H9 (cell line): ENCODE data around the gene GLI2. TPM values are rescaled to one million over a fixed set of nuclear protein-coding genes. Genes with fewer than 3 reads are reported as not detected.
A peak's percentile ranks its signal among the peaks of the same experiment; 100 is the strongest.

Experiments
- DNase-seq: peaks from one replicate; pipeline ENCODE4 v3.0.0-alpha.2; 2017
- H2AFZ ChIP-seq: one replicate; pipeline ENCODE4 v1.6.1; 2013; ENCODE audit warnings: mild to moderate bottlenecking, low read length, control low read depth, moderate library complexity
- H2AK5ac ChIP-seq: 2 replicates; pipeline ENCODE4 v1.6.1; 2013; ENCODE audit warnings: low read length, control low read depth, mixed read lengths; ENCODE audit not compliant: insufficient read length
- H2BK120ac ChIP-seq: one replicate; pipeline ENCODE4 v1.6.1; 2013; ENCODE audit warnings: low read depth, mild to moderate bottlenecking, low read length, control low read depth, inconsistent platforms; ENCODE audit not compliant: poor library complexity, severe bottlenecking
- H2BK12ac ChIP-seq: 2 replicates; pipeline ENCODE4 v1.6.1; 2013; ENCODE audit warnings: low read length, control low read depth, mixed read lengths, low read depth; ENCODE audit not compliant: insufficient read length
- H2BK15ac ChIP-seq: 2 replicates; pipeline ENCODE4 v1.6.1; 2013; ENCODE audit warnings: low read depth, low read length, control low read depth
- H2BK20ac ChIP-seq: one replicate; pipeline ENCODE4 v1.6.1; 2013; ENCODE audit warnings: low read depth, mild to moderate bottlenecking, low read length, control low read depth, inconsistent platforms; ENCODE audit not compliant: poor library complexity, severe bottlenecking
- H2BK5ac ChIP-seq: 2 replicates; pipeline ENCODE4 v1.6.1; 2013; ENCODE audit warnings: low read length, control low read depth, mixed read lengths; ENCODE audit not compliant: insufficient read length
- H3K14ac ChIP-seq: 2 replicates; pipeline ENCODE4 v1.6.1; 2013; ENCODE audit warnings: low read length, control low read depth; ENCODE audit not compliant: insufficient read depth
- H3K18ac ChIP-seq: 2 replicates; pipeline ENCODE4 v1.6.1; 2013; ENCODE audit warnings: low read depth, mild to moderate bottlenecking, mixed read lengths, low read length, control low read depth; ENCODE audit not compliant: insufficient read length
- H3K23ac ChIP-seq: 2 replicates; pipeline ENCODE4 v1.6.1; 2013; ENCODE audit warnings: low read length, control low read depth, mixed read lengths, low read depth; ENCODE audit not compliant: insufficient read length
- H3K23me2 ChIP-seq: 2 replicates; pipeline ENCODE4 v1.6.1; 2013; ENCODE audit warnings: low read depth, mild to moderate bottlenecking, mixed read lengths, low read length, control low read depth; ENCODE audit not compliant: insufficient read length, poor library complexity, severe bottlenecking
- H3K27ac ChIP-seq: 2 replicates; pipeline ENCODE4 v1.5.1; 2013; ENCODE audit warnings: low read length, control low read depth, mixed read lengths, low read depth; ENCODE audit not compliant: insufficient read length
- H3K27me3 ChIP-seq: 2 replicates; pipeline ENCODE4 v1.6.1; 2013; ENCODE audit warnings: low read length, control low read depth, inconsistent platforms; ENCODE audit not compliant: insufficient read depth
- H3K4ac ChIP-seq: 2 replicates; pipeline ENCODE4 v1.6.1; 2013; ENCODE audit warnings: low read depth, mild to moderate bottlenecking, control low read depth, inconsistent platforms, low read length, moderate library complexity
- H3K4me1 ChIP-seq: 2 replicates; pipeline ENCODE4 v1.6.1; 2013; ENCODE audit warnings: low read length, control low read depth, inconsistent platforms; ENCODE audit not compliant: insufficient read depth
- H3K4me2 ChIP-seq: 2 replicates; pipeline ENCODE4 v1.6.1; 2013; ENCODE audit warnings: low read length, control low read depth, mixed read lengths; ENCODE audit not compliant: insufficient read length, insufficient read depth
- H3K56ac ChIP-seq: 2 replicates; pipeline ENCODE4 v1.6.1; 2013; ENCODE audit warnings: low read depth, mild to moderate bottlenecking, mixed read lengths, low read length, control low read depth; ENCODE audit not compliant: insufficient read length
- H3K79me1 ChIP-seq: 2 replicates; pipeline ENCODE4 v1.6.1; 2013; ENCODE audit warnings: low read depth, mild to moderate bottlenecking, moderate library complexity, low read length, control low read depth, inconsistent platforms; ENCODE audit not compliant: insufficient read depth, poor library complexity, severe bottlenecking
- H3K79me2 ChIP-seq: 2 replicates; pipeline ENCODE4 v1.6.1; 2013; ENCODE audit warnings: low read length, control low read depth, inconsistent platforms; ENCODE audit not compliant: insufficient read depth
- H3K9ac ChIP-seq: 2 replicates; pipeline ENCODE4 v1.6.1; 2013; ENCODE audit warnings: low read length, control low read depth, mixed read lengths; ENCODE audit not compliant: insufficient read length; ENCODE audit errors: extremely low read depth
- H3K9me3 ChIP-seq: one replicate; pipeline ENCODE4 v1.6.1; 2013; ENCODE audit warnings: low read depth, low read length, inconsistent platforms; ENCODE audit not compliant: control insufficient read depth
- H3T11ph ChIP-seq: one replicate; pipeline ENCODE4 v1.6.1; 2013; ENCODE audit warnings: mild to moderate bottlenecking, low read length, control low read depth, inconsistent platforms
- H4K20me1 ChIP-seq: one replicate; pipeline ENCODE4 v1.6.1; 2013; ENCODE audit not compliant: control insufficient read depth, insufficient read length, insufficient read depth
- H4K5ac ChIP-seq: 2 replicates; pipeline ENCODE4 v1.6.1; 2013; ENCODE audit warnings: low read depth, mild to moderate bottlenecking, mixed read lengths, low read length, control low read depth; ENCODE audit not compliant: insufficient read length
- H4K8ac ChIP-seq: replicated peaks from 2 replicates; pipeline ENCODE4 v1.6.1; 2013; ENCODE audit warnings: low read length, control low read depth, mixed read lengths, low read depth; ENCODE audit not compliant: insufficient read length
- H4K91ac ChIP-seq: 2 replicates; pipeline ENCODE4 v1.6.1; 2013; ENCODE audit warnings: low read depth, mild to moderate bottlenecking, moderate library complexity, mixed read lengths, low read length, control low read depth; ENCODE audit not compliant: insufficient read length
- H3K27ac Mint-ChIP-seq, 3 experiments: 2 replicates in 2 of 3; 3 replicates in 1 of 3; pipeline ENCODE4 v1.8.0; 2020 to 2021; ENCODE audit warnings: mixed read lengths in 3 of 3, mild to moderate bottlenecking in 1 of 3, moderate library complexity in 1 of 3
- H3K27me3 Mint-ChIP-seq: 2 replicates; pipeline ENCODE4 v1.8.0; 2021; ENCODE audit warnings: low read depth, mild to moderate bottlenecking, moderate library complexity, mixed read lengths
- H3K36me3 Mint-ChIP-seq, 3 experiments: 2 replicates in 2 of 3; 3 replicates in 1 of 3; pipeline ENCODE4 v1.8.0; 2020 to 2021; ENCODE audit warnings: low read depth in 3 of 3, mixed read lengths in 3 of 3; ENCODE audit not compliant: insufficient read depth in 1 of 3
- H3K4me1 Mint-ChIP-seq, 2 experiments: 2 replicates each; pipeline ENCODE4 v1.8.0; 2020; ENCODE audit warnings: mixed read lengths in 2 of 2
- H3K4me3 Mint-ChIP-seq, 2 experiments: 2 replicates in 1 of 2; 3 replicates in 1 of 2; pipeline ENCODE4 v1.8.0; 2020 to 2021; ENCODE audit warnings: mild to moderate bottlenecking in 2 of 2, mixed read lengths in 2 of 2, moderate library complexity in 1 of 2
- H3K9me3 Mint-ChIP-seq, 2 experiments: 2 replicates in 1 of 2; 3 replicates in 1 of 2; pipeline ENCODE4 v1.8.0; 2020; ENCODE audit warnings: mild to moderate bottlenecking in 2 of 2, mixed read lengths in 2 of 2, moderate library complexity in 1 of 2
- WGBS: extraction: QIAGEN DNeasy Blood & Tissue Kit; methylation state at CpG from one replicate; pipeline ENCODE4 v1.1.7; 2013; ENCODE audit warnings: missing lambda C conversion rate, low lambda C conversion rate, mixed read lengths; ENCODE audit not compliant: insufficient read length; ENCODE audit errors: extremely low coverage; 5-methylcytosine and 5-hydroxymethylcytosine counted together
- total RNA-seq: library from RNA; stranded (reverse); gene quantifications from 2 replicates; pipeline ENCODE4 v1.2.1, GENCODE V29; 2021
- TF ChIP-seq, protein P1 (sequence below): fragments of 200-600 bp; sonication (generic); conservative IDR thresholded peaks from 3 replicates; pipeline ENCODE4 v1.8.0; 2021; ENCODE audit warnings: antibody characterized with exemption, mild to moderate bottlenecking

GLI2 gene
- total RNA-seq, 1 experiment from 2014 or later = 56.7 TPM

DNA sequence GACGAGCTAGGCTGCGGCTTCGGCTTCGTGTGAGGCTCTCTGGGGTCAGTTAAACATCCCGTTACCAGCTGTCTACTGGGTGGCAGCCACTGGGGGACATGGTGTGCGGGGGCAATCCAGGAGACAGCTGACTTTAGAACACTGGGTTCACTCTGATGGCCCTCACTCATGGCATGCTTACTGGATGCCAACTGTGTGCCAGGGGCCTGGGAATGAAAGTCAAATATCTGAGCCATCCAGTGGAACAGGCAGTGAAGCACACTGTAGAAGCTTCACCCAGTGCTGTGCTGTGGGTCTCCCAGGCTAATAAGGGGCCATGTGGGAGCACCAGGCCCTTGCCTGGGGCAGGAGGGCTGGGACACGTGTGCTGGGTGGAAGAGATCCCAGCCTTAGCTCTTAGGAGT is 48.3 kb downstream of the GLI2 start:
- Histone ChIP-seq H2BK12ac (peak overlapping the region; percentile 8), H4K5ac (no peak overlapping the region), H4K8ac (no peak overlapping the region), H3K9ac (no peak overlapping the region), H3K79me1 (no peaks in the 10 kb centered on the region), H3K4ac (no peak overlapping the region), H3K4me1 (peaks cover 45% of the 10 kb centered on the region), H3K79me2 (peaks cover 12% of the 10 kb centered on the region; the same call in 1 of the 2 replicates), H3K27ac (no peak overlapping the region), H3K9me3 (no peaks in the 10 kb centered on the region), H4K20me1 (peaks cover 2% of the 10 kb centered on the region), H2BK15ac (no peak overlapping the region), H2BK5ac (no peak overlapping the region), H3K56ac (no peak overlapping the region), H3T11ph (no peak overlapping the region), H3K23me2 (no peaks in the 10 kb centered on the region), H2BK120ac (no peak overlapping the region), H4K91ac (no peak overlapping the region), H3K14ac (no peak overlapping the region), H3K4me2 (no peak overlapping the region), H3K27me3 (no peaks in the 10 kb centered on the region), H2BK20ac (no peak overlapping the region), H2AK5ac (no peak overlapping the region), H2AFZ (no peak overlapping the region), H3K18ac (no peak overlapping the region), H3K23ac (no peak overlapping the region)
- WGBS = no CpG with 5 or more reads among the region's 7 CpGs
- Mint-ChIP-seq H3K9me3 (no peaks in the 10 kb centered on the region), H3K36me3 (no peaks in the 10 kb centered on the region; a peak in 1 of 7 replicates), H3K27me3 (no peaks in the 10 kb centered on the region; the same call in 1 of the 2 replicates), H3K4me1 (peaks cover 88 to 90% of the 10 kb centered on the region in 2 experiments), H3K4me3 (no peak overlapping the region; a peak in 1 of 5 replicates), H3K27ac (peak overlapping the region in 2 of 3 experiments; percentile 61 to 91; a peak in 3 of 7 replicates)
- TF ChIP-seq, protein P1, sequence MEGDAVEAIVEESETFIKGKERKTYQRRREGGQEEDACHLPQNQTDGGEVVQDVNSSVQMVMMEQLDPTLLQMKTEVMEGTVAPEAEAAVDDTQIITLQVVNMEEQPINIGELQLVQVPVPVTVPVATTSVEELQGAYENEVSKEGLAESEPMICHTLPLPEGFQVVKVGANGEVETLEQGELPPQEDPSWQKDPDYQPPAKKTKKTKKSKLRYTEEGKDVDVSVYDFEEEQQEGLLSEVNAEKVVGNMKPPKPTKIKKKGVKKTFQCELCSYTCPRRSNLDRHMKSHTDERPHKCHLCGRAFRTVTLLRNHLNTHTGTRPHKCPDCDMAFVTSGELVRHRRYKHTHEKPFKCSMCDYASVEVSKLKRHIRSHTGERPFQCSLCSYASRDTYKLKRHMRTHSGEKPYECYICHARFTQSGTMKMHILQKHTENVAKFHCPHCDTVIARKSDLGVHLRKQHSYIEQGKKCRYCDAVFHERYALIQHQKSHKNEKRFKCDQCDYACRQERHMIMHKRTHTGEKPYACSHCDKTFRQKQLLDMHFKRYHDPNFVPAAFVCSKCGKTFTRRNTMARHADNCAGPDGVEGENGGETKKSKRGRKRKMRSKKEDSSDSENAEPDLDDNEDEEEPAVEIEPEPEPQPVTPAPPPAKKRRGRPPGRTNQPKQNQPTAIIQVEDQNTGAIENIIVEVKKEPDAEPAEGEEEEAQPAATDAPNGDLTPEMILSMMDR = no peak
- no peak for DNase-seq
